T-helper 17 cell (primary cell): ENCODE results near the gene ASPRV1. TPM values are rescaled to one million over a fixed set of nuclear protein-coding genes. Genes with fewer than 3 reads are reported as not detected.

ENCODE experiments used
- ATAC-seq: fragments of 150-1000 bp; cut with Tn5 transposase; 2 replicates; pipeline ENCODE4 v1.10.0; 2021; ENCODE audit warnings: mild to moderate bottlenecking, moderate library complexity
- DNase-seq, 3 donors: peaks; one replicate each; pipeline versions ENCODE4 v3.0.0 to v3.0.0-alpha.2; 2020 to 2021
- H3K9me3 ChIP-seq: one replicate; pipeline ENCODE4 v1.7.0; 2013; ENCODE audit warnings: low read length, mild to moderate bottlenecking; ENCODE audit not compliant: control insufficient read depth, poor library complexity, severe bottlenecking
- H3K27ac Mint-ChIP-seq: one replicate; pipeline ENCODE4 v1.8.0; 2022; ENCODE audit warnings: mild to moderate bottlenecking, moderate library complexity, mixed read lengths
- H3K27me3 Mint-ChIP-seq: one replicate; pipeline ENCODE4 v1.8.0; 2022; ENCODE audit warnings: mixed read lengths
- H3K36me3 Mint-ChIP-seq: one replicate; pipeline ENCODE4 v1.8.0; 2022; ENCODE audit warnings: low read depth, mixed read lengths
- H3K4me1 Mint-ChIP-seq: one replicate; pipeline ENCODE4 v1.8.0; 2022; ENCODE audit warnings: mild to moderate bottlenecking, mixed read lengths
- H3K4me3 Mint-ChIP-seq: one replicate; pipeline ENCODE4 v1.8.0; 2022; ENCODE audit warnings: mild to moderate bottlenecking, moderate library complexity, mixed read lengths
- total RNA-seq, 4 donors: library from RNA in 2 of 4; stranded (reverse) in 2 of 4; gene quantifications; one replicate each; pipeline ENCODE4 v1.2.3 and lab custom pipeline; 2022 to 2026

ASPRV1 gene
- total RNA-seq, 2 donors from 2014 or later, result 1.1 to 1.7 TPM

DNA sequence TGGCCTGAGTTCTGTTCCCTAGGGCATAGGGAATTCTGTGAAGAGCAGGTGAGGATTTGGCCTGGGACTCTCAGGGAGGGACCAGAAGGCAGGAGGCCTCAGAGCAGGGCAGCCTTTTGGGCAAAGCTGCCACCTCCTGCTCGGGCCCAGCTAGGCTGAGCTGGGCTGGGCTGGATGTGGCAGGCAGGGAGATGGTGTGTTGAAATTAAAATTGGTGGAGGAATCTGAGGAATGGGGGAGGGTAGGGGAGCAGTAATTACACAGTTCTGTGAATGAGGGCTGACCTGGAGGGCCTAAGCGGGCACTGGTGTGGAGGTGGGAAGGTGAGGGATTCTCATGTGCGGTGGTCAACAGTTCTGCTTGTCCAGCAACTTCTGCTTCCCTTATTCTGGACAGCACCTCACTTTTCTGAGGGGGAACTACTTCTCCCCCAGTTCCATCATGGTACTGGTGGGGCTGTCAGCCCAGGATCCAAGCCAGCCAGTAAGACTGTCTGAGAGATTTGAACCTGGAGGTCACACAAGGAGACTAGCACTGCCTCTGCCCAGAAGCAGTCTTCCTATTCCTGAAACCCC is 22.0 kb upstream of the ASPRV1 start:
- DNase-seq, result no peak
- Mint-ChIP-seq H3K27ac (peak overlapping the region; percentile 37), H3K36me3 (no peaks in the 10 kb centered on the region), H3K4me1 (peaks cover 5% of the 10 kb centered on the region), H3K4me3 (no peak overlapping the region), H3K27me3 (no peaks in the 10 kb centered on the region)
- H3K9me3 ChIP-seq, result no peaks in the 10 kb centered on the region
- ATAC-seq, result no peak

DNA sequence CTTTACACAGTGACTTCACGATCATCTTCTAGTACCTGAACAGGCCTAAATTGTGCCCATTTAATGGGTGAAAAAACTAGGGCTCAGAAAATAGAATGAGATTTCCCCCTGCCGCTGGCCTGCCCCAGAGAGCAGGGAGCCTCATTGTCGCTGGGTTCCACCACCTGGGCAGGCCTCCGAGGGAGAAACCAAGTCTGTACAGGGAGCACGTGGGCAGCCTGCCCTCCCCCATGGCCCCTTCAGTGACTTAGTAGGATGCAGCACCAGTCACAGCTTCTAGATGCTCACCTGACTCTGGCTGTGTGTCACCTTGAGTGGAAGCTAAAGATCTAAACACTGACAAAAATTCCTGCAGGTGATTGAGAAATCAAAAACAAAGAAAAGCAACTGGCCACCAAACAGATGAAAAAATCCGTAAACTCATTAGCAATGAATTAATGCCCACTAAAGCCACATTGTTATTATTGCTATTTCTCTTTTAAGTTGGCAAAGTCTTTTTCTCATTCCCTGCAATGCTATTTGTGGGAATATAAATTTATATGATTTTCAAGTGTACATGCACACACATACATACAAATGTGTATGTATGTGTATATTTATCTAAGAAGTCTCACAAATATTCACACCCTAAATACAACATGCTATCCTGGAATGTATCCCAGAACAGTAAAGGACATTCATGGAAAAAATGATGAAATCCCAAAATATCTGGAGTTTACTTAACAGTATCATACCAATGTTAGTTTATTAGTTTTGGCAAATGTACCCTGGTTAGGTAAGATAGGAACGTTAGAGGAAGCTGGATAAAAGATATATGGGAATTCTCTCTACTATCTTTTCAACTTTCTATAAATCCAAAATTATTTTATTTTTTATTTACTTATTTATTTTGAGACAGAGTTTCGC is 18.7 kb upstream of the ASPRV1 start:
- no peak overlapping the region for H3K4me3 Mint-ChIP-seq
- ATAC-seq (no peak), DNase-seq (no peak)
- H3K4me1 Mint-ChIP-seq, result peaks cover 14% of the 10 kb centered on the region
- no peak overlapping the region for H3K27ac Mint-ChIP-seq
- no peaks in the 10 kb centered on the region for H3K27me3 Mint-ChIP-seq
- no peaks in the 10 kb centered on the region for H3K9me3 ChIP-seq
- H3K36me3 Mint-ChIP-seq, result no peaks in the 10 kb centered on the region

DNA sequence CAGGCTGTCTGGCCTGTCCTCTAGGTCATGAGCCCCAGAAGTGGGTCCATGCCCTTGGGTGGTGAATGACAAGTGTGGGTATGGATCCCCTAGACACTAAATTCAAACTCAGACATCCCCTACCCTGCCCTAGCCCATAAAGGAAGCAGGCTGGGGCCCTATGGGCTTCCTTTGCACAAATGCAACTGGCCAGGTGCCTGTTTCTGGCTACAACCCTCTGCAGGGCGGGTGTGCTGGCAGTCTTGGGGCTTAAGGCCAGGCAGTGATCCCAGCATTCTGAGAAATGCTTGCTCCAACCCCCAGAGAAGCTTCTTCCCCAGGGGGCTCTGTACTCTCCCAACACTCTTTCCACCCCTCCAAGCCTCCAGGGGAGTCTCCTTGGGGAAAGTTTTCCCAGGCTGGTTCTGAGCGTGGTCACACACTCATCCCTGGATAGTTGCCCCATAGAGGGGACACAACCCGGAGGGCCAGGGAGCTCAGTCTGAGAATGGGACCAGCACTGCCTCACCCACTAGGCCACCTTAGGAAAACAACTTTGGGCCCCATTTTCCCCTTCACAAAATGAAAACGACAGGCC is 16.6 kb upstream of the ASPRV1 start:
- Mint-ChIP-seq H3K4me3 (no peak overlapping the region), H3K4me1 (peaks cover 14% of the 10 kb centered on the region), H3K27ac (no peak overlapping the region), H3K36me3 (no peaks in the 10 kb centered on the region), H3K27me3 (no peaks in the 10 kb centered on the region)
- DNase-seq, result no peak
- ATAC-seq, result no peak
- no peaks in the 10 kb centered on the region for H3K9me3 ChIP-seq

DNA sequence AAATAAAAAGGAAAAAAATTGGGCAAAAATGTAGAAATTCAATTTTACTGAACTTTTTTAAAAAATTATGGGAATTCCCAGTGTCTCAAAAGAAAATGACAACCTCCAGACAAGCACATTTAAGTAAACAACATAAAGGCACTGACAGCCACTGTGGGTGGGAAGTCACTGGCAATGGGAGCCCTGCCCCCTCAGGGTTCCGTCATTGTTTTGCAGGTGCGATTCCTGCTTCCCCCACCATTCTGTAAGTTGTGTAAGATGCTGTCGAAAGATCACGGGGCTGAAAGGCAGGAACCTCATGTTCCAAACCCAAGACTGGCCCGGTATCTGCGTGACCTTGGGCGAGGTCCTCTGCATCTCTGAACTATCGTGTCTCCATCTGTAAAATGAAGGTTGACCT is 15.8 kb upstream of the ASPRV1 start:
- no peaks in the 10 kb centered on the region for H3K27me3 Mint-ChIP-seq
- H3K4me1 Mint-ChIP-seq, result peaks cover 13% of the 10 kb centered on the region
- H3K36me3 Mint-ChIP-seq, result no peaks in the 10 kb centered on the region
- H3K9me3 ChIP-seq, result no peaks in the 10 kb centered on the region
- ATAC-seq, result no peak
- no peak overlapping the region for H3K4me3 Mint-ChIP-seq
- DNase-seq, result no peak
- no peak overlapping the region for H3K27ac Mint-ChIP-seq

DNA sequence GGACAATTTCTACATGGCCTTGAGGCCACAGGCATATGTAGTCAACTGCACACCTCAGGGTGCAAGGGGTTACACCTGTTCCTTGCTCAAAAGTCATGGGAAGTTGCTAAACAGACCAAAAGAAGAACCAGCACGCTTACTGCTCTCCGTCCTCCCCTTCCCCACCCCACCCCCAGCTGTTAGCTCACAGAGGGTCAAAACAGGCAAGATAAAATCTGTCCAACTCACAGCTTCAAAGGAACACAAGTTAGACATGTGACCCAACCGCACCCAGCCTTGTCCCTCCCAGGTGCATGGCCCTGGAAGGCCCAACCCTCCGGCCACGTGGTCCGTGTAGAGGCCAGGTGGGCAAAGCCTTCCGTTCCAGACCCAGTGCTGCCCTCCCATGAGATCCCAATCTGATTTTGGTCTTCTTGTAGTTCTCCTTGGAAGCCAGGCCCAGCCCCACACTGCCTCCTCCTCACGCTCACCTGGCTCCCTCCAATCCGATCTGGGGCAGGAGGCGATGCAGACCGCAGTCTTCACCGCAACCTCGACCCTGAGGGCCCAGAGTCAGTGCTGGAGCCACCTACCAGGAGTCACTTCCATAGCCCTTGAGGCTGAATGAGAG is 14.5 kb upstream of the ASPRV1 start:
- Mint-ChIP-seq H3K36me3 (no peaks in the 10 kb centered on the region), H3K4me1 (peaks cover 13% of the 10 kb centered on the region), H3K27ac (no peak overlapping the region), H3K4me3 (no peak overlapping the region), H3K27me3 (no peaks in the 10 kb centered on the region)
- no peaks in the 10 kb centered on the region for H3K9me3 ChIP-seq
- DNase-seq (no peak), ATAC-seq (no peak)

DNA sequence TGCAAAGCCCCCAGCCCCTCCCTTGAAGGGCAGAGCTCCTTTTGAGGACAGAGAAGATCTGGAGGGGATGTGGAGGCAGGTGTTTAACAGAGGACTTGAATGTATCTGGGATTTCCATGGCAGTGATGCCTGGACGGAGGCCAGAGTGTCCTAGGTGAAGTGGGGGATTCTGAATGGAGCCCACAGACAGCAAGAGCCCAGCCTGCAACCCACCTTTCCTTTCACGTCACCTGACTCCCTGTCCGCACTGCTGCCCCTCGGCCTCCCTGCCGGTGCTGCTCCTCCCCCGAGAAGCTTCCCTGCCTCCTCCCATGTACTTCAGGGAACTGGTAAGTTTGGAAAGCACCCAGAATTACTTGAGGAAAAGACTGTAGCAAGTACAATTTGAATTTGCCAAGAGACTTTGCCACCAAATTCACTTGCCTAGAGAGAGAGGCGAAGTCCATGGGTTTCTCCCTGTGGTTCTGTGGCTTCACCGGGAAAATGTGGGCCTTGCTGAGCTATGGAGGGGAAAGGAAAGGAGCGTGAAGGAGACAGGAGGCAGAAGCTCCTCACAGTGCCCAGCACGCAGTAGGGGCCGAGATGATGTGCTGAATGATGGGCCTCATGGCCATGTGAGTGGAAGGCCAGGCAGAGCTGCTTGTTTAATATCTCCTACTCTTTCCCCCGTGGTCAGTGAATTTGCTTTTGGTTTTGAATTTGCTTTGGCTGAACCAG is 13.9 kb upstream of the ASPRV1 start:
- Mint-ChIP-seq H3K4me3 (no peak overlapping the region), H3K36me3 (no peaks in the 10 kb centered on the region), H3K27me3 (no peaks in the 10 kb centered on the region), H3K4me1 (peaks cover 13% of the 10 kb centered on the region), H3K27ac (no peak overlapping the region)
- H3K9me3 ChIP-seq, result no peaks in the 10 kb centered on the region
- ATAC-seq (no peak), DNase-seq (no peak)

DNA sequence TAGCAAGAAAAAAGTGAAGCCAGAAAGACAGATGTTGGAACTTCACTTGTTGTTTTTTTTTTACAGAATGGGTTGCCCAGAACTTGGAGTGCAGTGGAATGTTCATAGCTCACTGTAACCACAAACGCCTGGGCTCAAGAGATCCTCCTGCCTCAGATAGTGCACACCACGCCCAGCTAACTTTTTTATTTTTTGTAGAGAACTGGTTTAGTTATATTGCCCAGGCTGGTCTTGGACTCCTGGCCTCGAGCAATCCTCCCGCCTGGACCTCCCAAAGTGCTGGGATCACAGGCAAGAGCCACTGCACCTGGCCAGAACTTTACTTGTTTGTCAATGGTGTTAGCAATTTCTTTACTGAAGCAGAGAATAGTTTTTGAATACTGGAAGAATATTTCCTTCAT is 11.9 kb upstream of the ASPRV1 start:
- no peak for DNase-seq
- H3K9me3 ChIP-seq, result no peaks in the 10 kb centered on the region
- Mint-ChIP-seq H3K4me1 (peaks cover 15% of the 10 kb centered on the region), H3K4me3 (no peak overlapping the region), H3K36me3 (no peaks in the 10 kb centered on the region), H3K27me3 (no peaks in the 10 kb centered on the region), H3K27ac (no peak overlapping the region)
- no peak for ATAC-seq

DNA sequence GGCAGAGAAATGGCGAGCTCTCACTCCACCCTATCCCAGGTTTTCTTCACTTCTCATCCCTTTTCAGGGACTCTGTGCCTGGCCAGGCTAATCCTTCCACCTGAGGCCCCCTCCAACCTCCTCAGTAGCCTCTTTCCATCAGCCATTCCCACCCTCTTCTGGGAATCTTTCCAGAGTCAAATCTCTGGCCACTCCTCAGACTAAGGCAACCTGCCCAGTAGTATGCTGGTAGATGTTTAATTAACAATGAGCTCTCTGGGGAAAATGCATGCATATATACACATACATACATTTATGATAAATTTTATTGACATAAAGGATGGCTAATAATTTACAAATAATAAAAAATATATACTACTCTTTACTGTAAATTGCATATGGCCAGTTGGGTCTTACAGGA is 11.4 kb upstream of the ASPRV1 start:
- H3K36me3 Mint-ChIP-seq, result no peaks in the 10 kb centered on the region
- H3K9me3 ChIP-seq, result no peaks in the 10 kb centered on the region
- H3K27ac Mint-ChIP-seq, result no peak overlapping the region
- DNase-seq (no peak), ATAC-seq (no peak)
- no peaks in the 10 kb centered on the region for H3K27me3 Mint-ChIP-seq
- H3K4me3 Mint-ChIP-seq, result no peak overlapping the region
- H3K4me1 Mint-ChIP-seq, result peaks cover 15% of the 10 kb centered on the region

DNA sequence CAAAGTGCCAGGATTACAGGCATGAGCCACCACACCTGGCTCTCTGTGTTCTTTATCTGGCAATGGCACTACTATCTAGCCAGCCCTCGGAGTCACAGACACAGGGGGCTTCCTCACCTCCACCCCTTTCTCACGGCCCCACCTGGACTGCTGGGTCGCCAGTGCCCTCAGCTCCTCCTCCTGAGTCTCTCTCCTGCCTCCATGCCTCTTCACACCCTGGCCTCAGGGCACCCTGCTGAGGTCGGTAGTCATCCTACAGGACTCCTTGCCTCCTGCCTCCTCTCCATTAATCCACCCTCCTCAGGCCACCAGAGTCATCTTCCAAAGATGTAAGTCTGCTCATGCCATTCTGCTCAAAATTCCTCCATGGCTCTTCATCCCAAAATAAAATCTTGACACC is 8.6 kb upstream of the ASPRV1 start:
- H3K27ac Mint-ChIP-seq, result peak overlapping the region; percentile 39
- no peak overlapping the region for H3K4me3 Mint-ChIP-seq
- H3K4me1 Mint-ChIP-seq, result peaks cover 2% of the 10 kb centered on the region
- H3K27me3 Mint-ChIP-seq, result no peaks in the 10 kb centered on the region
- no peaks in the 10 kb centered on the region for H3K9me3 ChIP-seq
- no peak for DNase-seq
- H3K36me3 Mint-ChIP-seq, result no peaks in the 10 kb centered on the region
- ATAC-seq, result no peak

DNA sequence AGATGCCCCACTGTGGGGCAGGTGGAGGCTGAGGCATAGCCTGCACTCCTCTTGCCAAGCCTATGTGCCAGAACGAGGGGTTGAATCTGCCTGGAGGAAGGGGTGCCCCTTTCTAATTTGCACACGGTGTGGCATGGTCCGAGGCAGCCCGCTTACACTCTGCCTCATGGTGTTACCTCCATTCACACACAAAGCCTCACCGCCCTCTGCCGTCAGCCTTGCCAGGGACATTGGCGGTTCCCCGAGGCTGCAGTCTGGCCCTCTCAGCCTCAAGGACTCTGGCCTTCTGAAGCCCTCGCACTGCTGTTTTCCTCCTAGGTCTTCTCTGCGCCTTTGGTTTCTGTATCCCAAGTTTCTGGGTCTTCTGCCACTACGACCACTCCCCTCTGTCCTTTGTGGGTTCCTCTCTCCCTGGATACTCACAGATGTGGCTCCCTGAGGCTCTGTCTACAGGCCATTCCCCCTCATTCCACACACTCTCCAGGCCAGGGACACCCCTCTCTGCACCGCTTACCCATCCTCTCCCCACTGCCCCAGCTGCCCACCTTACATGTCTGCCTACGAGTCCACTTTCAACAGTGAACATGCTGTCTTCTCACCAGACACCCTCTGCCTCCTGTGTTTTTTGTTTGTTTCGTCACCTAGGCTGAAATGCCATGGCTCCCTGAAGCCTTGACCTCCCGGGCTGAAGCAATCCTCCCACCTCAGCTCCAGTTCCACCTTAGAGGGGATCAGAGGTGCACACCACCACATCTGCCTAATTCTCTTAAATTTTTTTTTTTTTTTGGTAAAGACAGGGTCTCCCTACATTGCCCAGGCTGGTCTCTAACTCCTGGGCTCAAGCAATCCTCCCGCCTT is 7.9 kb upstream of the ASPRV1 start:
- peaks cover 2% of the 10 kb centered on the region for H3K4me1 Mint-ChIP-seq
- H3K36me3 Mint-ChIP-seq, result no peaks in the 10 kb centered on the region
- peak overlapping the region; percentile 39 for H3K27ac Mint-ChIP-seq
- H3K27me3 Mint-ChIP-seq, result no peaks in the 10 kb centered on the region
- no peak for ATAC-seq
- no peaks in the 10 kb centered on the region for H3K9me3 ChIP-seq
- DNase-seq, result no peak
- H3K4me3 Mint-ChIP-seq, result no peak overlapping the region

DNA sequence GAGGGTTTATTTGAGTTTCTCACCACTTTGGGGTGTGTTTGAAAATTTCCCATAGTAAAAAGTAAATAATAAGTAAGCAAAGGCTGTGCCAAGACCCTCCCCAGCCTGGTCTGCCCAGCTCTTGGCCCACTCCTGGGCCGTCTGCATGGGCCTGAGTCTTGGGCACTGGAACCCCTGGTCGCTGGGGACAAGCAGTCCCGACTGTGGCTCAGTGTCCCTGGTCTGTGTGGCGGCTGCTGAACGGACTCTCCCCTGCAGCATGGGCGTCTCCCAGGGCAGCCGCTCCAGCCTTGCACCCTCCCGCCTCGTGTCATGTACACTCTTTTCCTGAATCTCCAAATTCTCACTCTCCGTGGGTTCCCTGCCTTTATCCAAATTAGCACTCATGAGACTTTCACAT is 7.2 kb upstream of the ASPRV1 start:
- Mint-ChIP-seq H3K27me3 (no peaks in the 10 kb centered on the region), H3K4me1 (peaks cover 2% of the 10 kb centered on the region), H3K36me3 (no peaks in the 10 kb centered on the region), H3K4me3 (no peak overlapping the region), H3K27ac (no peak overlapping the region)
- DNase-seq, result no peak
- H3K9me3 ChIP-seq, result no peaks in the 10 kb centered on the region
- ATAC-seq, result no peak

DNA sequence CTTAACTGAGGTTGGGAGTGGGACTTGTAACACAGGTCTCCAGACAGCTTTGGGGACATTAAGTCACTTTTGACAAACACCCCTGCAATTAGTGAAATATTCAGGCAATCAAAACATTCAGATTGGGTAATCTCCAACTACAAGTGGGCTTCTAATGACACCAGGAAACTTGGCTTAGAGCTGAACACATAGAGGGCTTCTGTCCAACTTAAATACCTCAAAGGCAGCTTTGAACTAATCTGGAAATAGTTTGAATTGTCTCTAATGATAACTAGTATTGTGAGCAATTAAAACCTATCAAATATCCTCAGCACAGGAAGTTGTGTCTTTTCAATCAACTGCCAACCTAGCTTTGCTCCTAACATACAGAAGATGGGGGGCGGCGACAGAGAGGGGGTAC is 5.1 kb upstream of the ASPRV1 start:
- no peaks in the 10 kb centered on the region for H3K27me3 Mint-ChIP-seq
- H3K27ac Mint-ChIP-seq, result no peak overlapping the region
- no peak for DNase-seq
- no peaks in the 10 kb centered on the region for H3K36me3 Mint-ChIP-seq
- no peak for ATAC-seq
- H3K4me3 Mint-ChIP-seq, result no peak overlapping the region
- H3K4me1 Mint-ChIP-seq, result peaks cover 2% of the 10 kb centered on the region
- H3K9me3 ChIP-seq, result no peaks in the 10 kb centered on the region
